GM12891 (cell line): ENCODE data around the gene HNRNPA1.
"Not testable (repeated sequence)": the region's sequence is repeated elsewhere in the genome, so short reads cannot be mapped to it uniquely, and the experiment has no call there.

Source experiments
- POLR2A ChIP-seq: IDR thresholded peaks from 2 replicates; pipeline ENCODE4 v1.6.1; 2011; ENCODE audit warnings: low read depth, low read length, control low read depth
- POLR2AphosphoS5 ChIP-seq: IDR thresholded peaks from 2 replicates; pipeline ENCODE4 v1.6.1; 2011; ENCODE audit warnings: low read depth, low read length, control low read depth
- SPI1 ChIP-seq: IDR thresholded peaks from 2 replicates; pipeline ENCODE4 v1.6.1; 2011; ENCODE audit warnings: low read depth, low read length, control low read depth
- TAF1 ChIP-seq: IDR thresholded peaks from 2 replicates; pipeline ENCODE4 v1.6.1; 2011; ENCODE audit warnings: low read depth, low read length, control low read depth

GRCh38 chr12:54284070-54284780 lies 3.7 kb downstream of the HNRNPA1 start:
- TF ChIP-seq POLR2A, TAF1, POLR2AphosphoS5, SPI1: not testable (repeated sequence)
